ENCODE results near the gene PRR30. TPM values are rescaled to one million over a fixed set of nuclear protein-coding genes. Genes with fewer than 3 reads are reported as not detected.

Gene PRR30
- total and polyA plus RNA-seq, 10 of the 15 experiments (the other 5 are each of a cell fraction or from before 2014, with no cell fraction given): not detected

DNA sequence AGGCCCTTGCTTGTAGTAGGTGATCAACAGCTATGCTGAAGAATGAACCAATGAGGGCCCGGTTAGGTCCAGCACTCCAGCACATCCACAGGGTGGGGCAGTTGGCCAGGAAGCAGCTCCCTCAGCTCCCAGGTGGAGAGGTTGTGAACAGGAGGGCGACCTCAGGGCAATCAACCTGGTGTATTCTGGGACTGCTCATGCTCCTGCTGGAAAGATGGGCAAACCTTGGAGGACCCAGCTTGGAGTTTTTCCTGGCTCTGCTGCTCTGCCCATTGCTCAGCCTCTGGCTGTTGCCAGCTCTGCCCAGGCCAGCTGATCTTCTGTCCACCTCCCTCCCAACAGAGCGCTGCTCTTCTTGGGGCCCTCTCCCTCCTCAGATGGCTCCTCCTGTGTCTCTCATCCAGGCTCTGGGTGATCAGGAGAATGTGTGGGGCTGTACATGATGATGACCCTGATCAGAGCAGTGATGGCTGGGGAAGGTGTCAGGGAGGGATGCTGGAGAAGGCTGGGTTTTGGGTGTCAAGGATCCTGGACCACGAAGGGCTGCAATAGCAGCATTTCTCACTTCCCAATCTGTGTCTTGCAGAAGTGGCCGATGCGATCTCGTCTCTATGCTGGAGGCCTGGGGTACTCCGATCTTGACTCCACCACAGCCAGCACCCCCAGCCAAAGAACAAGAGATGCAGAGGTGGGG, 13.0 kb upstream of the PRR30 start:
- FAIRE-seq (no peak), DNase-seq (ENCODE audit: low read depth, low spot score) (no peak), ATAC-seq (no peak)
- Histone ChIP-seq H3K4me1 (ENCODE audit: control insufficient read depth, insufficient read depth, low read length) (no peaks in the 10 kb centered on the region), H3K27me3 (replicated peaks in 1 of 2; ENCODE audit: control insufficient read depth in 2 of 2, insufficient read depth in 2 of 2, low read length in 1 of 2) (no peaks in the 10 kb centered on the region; a peak in 1 of 4 replicates), H3K9ac (ENCODE audit: control insufficient read depth, insufficient read depth, low read length) (no peak overlapping the region), H4K20me1 (ENCODE audit: control insufficient read depth, insufficient read depth) (no peaks in the 10 kb centered on the region), H3K79me2 (ENCODE audit: control insufficient read depth, insufficient read depth, low read length) (no peaks in the 10 kb centered on the region), H3K4me2 (ENCODE audit: control insufficient read depth, insufficient read depth) (no peak overlapping the region), H3K4me3 (no peak overlapping the region), H3K9me3 (replicated peaks; ENCODE audit: control insufficient read depth, insufficient read depth, low read length) (no peaks in the 10 kb centered on the region), H2AFZ (ENCODE audit: control insufficient read depth, low read depth, low read length) (no peak overlapping the region), H3K36me3 (ENCODE audit: control insufficient read depth in 2 of 2, insufficient read depth in 2 of 2, low read length in 1 of 2) (no peaks in the 10 kb centered on the region), H3K27ac (ENCODE audit: control insufficient read depth, insufficient read depth) (no peak overlapping the region)
- TF ChIP-seq, protein P1, sequence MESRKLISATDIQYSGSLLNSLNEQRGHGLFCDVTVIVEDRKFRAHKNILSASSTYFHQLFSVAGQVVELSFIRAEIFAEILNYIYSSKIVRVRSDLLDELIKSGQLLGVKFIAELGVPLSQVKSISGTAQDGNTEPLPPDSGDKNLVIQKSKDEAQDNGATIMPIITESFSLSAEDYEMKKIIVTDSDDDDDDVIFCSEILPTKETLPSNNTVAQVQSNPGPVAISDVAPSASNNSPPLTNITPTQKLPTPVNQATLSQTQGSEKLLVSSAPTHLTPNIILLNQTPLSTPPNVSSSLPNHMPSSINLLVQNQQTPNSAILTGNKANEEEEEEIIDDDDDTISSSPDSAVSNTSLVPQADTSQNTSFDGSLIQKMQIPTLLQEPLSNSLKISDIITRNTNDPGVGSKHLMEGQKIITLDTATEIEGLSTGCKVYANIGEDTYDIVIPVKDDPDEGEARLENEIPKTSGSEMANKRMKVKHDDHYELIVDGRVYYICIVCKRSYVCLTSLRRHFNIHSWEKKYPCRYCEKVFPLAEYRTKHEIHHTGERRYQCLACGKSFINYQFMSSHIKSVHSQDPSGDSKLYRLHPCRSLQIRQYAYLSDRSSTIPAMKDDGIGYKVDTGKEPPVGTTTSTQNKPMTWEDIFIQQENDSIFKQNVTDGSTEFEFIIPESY (IDR thresholded peaks at IDR 0.05): no peak
- TF ChIP-seq CTCF (IDR thresholded peaks at IDR 0.05 in 2 of 3, conservative IDR thresholded peaks at IDR 0.05 in 1 of 3; ENCODE audit: control insufficient read depth in 2 of 3, extremely low read depth in 1 of 3, insufficient read depth in 1 of 3, low read depth in 3 of 3, low read length in 3 of 3): 0 out of 6 replicates have a peak, but pooled peaks of 1 of the 3 experiments have one; percentile 9
- ChIA-PET CTCF (interaction anchor here (1.1 to 2.9 kb wide), 5 partner anchors 10 to 128 kb away, joined by 3 to 10 read pairs (median 3); no protein-coding TSS in a partner anchor), SMC1A (ENCODE audit: uncharacterized antibody, unreplicated experiment) (interaction anchor here (0.6 to 2.2 kb wide), 3 partner anchors 39 to 152 kb away, joined by 3 to 10 read pairs (median 3); no protein-coding TSS in a partner anchor), POLR2A (interaction anchor here (0.5 to 0.8 kb wide), 5 partner anchors 8 to 431 kb away, joined by 3 to 5 read pairs (median 3); partner anchors contain the start of gene PPM1G), RAD21 (ENCODE audit: unreplicated experiment) (interaction anchor here (2.0 kb wide), 1 partner anchor 54 kb away, joined by 7 read pairs; no protein-coding TSS in a partner anchor)
- WGBS (ENCODE audit: insufficient coverage, insufficient replicate concordance, low lambda C conversion rate, missing lambda C conversion rate): 65% methylated on average over 8 of the region's 8 CpGs
- intact Hi-C loops (cut with micrococcal nuclease; ENCODE audit: unreplicated experiment): no loop called here
- in situ Hi-C loops (cut with MboI): no loop called here
- BruUV-seq (replicated peaks): no TSS peak

Data from GM12878 (cell line).